Kidney (tissue), 14 donors: Measurements from ENCODE around the gene C11orf68. TPM values are rescaled to one million over a fixed set of nuclear protein-coding genes. Genes with fewer than 3 reads are reported as not detected.

Experiments used
- DNase-seq, 5 donors: peaks; one replicate each; pipeline ENCODE4 v3.0.0-alpha.2; 2013 to 2020
- FAIRE-seq: peaks from 2 replicates; lab custom pipeline; 2012; peaks lifted over from hg19 to GRCh38; lab: Jason Lieb, UNC
- H3K27ac ChIP-seq, 2 donors: one replicate each; pipeline ENCODE4 v1.7.0; 2013; ENCODE audit warnings: low read depth in 2 of 2, low read length in 2 of 2, inconsistent platforms in 1 of 2
- H3K27me3 ChIP-seq: one replicate; pipeline ENCODE4 v1.7.1; 2013; ENCODE audit warnings: low read length, inconsistent platforms; ENCODE audit not compliant: control insufficient read depth, insufficient read depth
- H3K36me3 ChIP-seq, 3 donors: one replicate each; pipeline versions ENCODE4 v1.7.0 to v1.7.1; 2013; ENCODE audit warnings: low read length in 3 of 3, control low read depth in 1 of 3, inconsistent platforms in 1 of 3; ENCODE audit not compliant: insufficient read depth in 3 of 3, control insufficient read depth in 2 of 3
- H3K4me1 ChIP-seq, 3 donors: one replicate each; pipeline versions ENCODE4 v1.7.0 to v1.7.1; 2013; ENCODE audit warnings: low read length in 3 of 3, inconsistent platforms in 1 of 3, low read depth in 1 of 3; ENCODE audit not compliant: control insufficient read depth in 2 of 3, insufficient read depth in 2 of 3
- H3K4me3 ChIP-seq, 3 donors: one replicate each; pipeline versions ENCODE4 v1.7.0 to v1.8.1; 2013; ENCODE audit warnings: low read length in 3 of 3, control low read depth in 1 of 3, inconsistent platforms in 1 of 3
- H3K9ac ChIP-seq, 3 donors: one replicate each; pipeline versions ENCODE4 v1.7.0 to v1.7.1; 2013; ENCODE audit warnings: low read length in 3 of 3, control low read depth in 1 of 3, inconsistent platforms in 1 of 3
- H3K9me3 ChIP-seq, 3 donors: one replicate each; pipeline versions ENCODE4 v1.7.0 to v1.7.1; 2013; ENCODE audit warnings: low read length in 3 of 3, control low read depth in 1 of 3, inconsistent platforms in 1 of 3; ENCODE audit not compliant: control insufficient read depth in 2 of 3, insufficient read depth in 1 of 3
- intact Hi-C: fragments of 100-400 bp; cut with DNase I; formaldehyde crosslinking; loops from one replicate; pipeline ENCODE4 v1.11.1; 2022
- polyA plus RNA-seq: library from polyadenylated mRNA; stranded (reverse); fragments of 350-450 nt; fragmentation: Illumina TruSeq; extraction: RNeasy Lipid Tissue Mini Kit (QIAGEN cat#74804); gene quantifications from one replicate; pipeline ENCODE4 v1.2.3, GENCODE V29; 2014; ENCODE audit warnings: low read depth, low replicate concordance; ENCODE audit not compliant: insufficient read depth
- total RNA-seq: library from RNA; stranded (reverse); fragmentation: NEBNext Ultra II Directional; extraction: Animal tissue kit (Norgen Biotek cat#: 25700); gene quantifications from one replicate; pipeline ENCODE4 v1.2.1, GENCODE V29; 2021
- TF ChIP-seq, protein P1 (sequence below): IDR thresholded peaks from 3 replicates; pipeline ENCODE4 v1.5.1; 2012; ENCODE audit warnings: mild to moderate bottlenecking, moderate library complexity, borderline replicate concordance; ENCODE audit not compliant: insufficient read depth; ENCODE audit errors: extremely low read depth
- donor health status: control.
- donor health status: control.
- donor health status: control.
- donor health status: control.
- donor health status: control.
- donor health status: DM: yes; HTN: yes; CAD: no.
- donor health status: Normal renal cell carcinoma (clear cell type).

Gene C11orf68
- total and polyA plus RNA-seq, 2 donors from 2014 or later: 38.0 to 52.0 TPM

DNA sequence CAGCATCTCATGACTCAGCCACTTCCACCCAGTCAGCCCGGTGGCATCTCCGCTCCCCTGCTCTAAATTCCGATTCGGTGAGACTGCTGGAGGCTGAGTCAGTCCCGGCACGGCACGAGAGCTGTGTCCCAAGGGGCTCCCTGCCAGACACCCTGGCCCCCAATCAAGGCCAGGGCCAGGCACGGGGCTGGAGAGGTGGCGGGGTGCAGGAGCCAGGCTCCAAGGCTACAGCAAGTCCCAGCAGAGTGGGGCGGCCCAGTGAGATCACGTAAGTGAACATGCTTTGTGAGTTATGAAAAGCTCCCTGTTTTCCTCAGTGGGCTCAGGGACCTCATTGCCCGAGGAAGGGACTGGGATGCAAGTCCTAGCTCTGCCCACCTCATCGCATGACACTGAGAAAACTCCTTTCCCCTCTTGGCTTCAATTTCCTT, 3.0 kb downstream of the C11orf68 start:
- Histone ChIP-seq H3K9ac (no peak overlapping the region), H3K9me3 (no peaks in the 10 kb centered on the region)
- FAIRE-seq: no peak

DNA sequence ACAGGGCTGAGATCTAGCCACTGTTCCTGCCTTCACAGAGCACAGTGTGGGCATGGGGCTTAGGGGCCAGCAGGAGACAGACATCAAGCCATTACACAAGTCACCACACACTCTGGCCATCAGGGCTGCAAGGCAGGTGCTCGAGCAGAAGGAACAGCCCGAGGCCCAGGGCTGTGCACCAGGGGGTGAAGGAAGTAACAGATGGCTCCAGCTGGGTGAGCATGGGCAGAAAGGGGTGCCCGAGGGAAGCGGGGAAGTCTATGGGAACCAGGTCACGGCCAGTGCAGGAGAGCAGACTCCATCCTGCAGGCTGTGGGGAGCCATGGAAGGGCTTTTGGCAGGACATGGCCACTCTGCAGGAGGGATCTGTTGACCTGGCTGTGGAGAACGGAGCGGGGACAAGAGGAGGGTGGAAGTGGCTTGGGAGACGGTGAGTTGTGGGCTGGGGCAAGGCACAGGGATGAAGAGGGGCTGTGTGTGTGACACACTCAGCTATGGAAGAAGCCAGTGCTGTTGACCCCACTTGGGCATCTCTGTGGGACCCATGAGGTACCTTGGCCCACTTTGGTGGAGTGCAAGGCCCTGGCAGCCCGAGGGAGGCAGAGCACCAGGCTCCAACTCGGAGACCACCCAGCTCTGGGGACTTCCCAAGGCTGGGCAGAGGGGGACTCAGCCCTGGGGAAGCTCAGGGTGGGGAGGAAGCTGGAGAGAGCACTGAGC, 3.6 kb downstream of the C11orf68 start:
- FAIRE-seq (no peak), DNase-seq (no peak)
- Histone ChIP-seq H3K27me3 (no peaks in the 10 kb centered on the region), H3K9ac (no peak overlapping the region), H3K27ac (peak overlapping the region; percentile 43 to 59), H3K4me1 (peaks cover 0 to 37% (median 15%) of the 10 kb centered on the region in 3 donors), H3K9me3 (no peaks in the 10 kb centered on the region), H3K36me3 (no peaks in the 10 kb centered on the region), H3K4me3 (no peak overlapping the region)
- TF ChIP-seq, protein P1, sequence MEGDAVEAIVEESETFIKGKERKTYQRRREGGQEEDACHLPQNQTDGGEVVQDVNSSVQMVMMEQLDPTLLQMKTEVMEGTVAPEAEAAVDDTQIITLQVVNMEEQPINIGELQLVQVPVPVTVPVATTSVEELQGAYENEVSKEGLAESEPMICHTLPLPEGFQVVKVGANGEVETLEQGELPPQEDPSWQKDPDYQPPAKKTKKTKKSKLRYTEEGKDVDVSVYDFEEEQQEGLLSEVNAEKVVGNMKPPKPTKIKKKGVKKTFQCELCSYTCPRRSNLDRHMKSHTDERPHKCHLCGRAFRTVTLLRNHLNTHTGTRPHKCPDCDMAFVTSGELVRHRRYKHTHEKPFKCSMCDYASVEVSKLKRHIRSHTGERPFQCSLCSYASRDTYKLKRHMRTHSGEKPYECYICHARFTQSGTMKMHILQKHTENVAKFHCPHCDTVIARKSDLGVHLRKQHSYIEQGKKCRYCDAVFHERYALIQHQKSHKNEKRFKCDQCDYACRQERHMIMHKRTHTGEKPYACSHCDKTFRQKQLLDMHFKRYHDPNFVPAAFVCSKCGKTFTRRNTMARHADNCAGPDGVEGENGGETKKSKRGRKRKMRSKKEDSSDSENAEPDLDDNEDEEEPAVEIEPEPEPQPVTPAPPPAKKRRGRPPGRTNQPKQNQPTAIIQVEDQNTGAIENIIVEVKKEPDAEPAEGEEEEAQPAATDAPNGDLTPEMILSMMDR: no peak
- intact Hi-C loops: no loop called here

More for the DNA sequence above, 3.0 kb downstream of the C11orf68 start:
- Histone ChIP-seq H3K4me1 (peaks cover 0 to 42% (median 20%) of the 10 kb centered on the region in 3 donors), H3K27ac (peak overlapping the region; percentile 32 to 59), H3K27me3 (no peaks in the 10 kb centered on the region), H3K36me3 (no peaks in the 10 kb centered on the region), H3K4me3 (no peak overlapping the region)
- intact Hi-C loops: no loop called here
- DNase-seq: peak in 1 of 5 donors; percentile 92
- TF ChIP-seq, protein P1: no peak

DNA sequence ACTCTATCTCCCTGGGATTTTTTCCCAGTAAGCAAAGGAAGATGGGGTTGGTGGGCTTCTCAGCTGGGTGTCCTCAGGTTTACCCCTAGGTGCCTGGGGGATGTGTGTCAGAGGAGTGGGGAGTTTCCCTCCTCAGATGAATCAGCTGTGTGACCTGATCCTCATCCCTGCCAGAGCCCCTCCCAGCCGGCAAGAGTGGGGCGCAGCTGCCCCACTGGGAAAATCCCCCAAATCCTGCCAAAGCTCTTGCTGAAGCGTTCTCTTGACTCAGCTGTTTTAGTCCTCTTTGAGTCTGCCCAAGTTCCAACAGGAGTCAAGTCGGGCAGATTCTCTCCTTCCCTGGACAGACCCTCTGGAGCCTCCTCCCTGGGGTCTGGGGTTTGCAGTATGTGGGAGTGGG, 6.0 kb downstream of the C11orf68 start:
- no peaks in the 10 kb centered on the region for H3K27me3 ChIP-seq
- H3K27ac ChIP-seq: no peak overlapping the region
- intact Hi-C loops: no loop called here
- no peak overlapping the region for H3K9ac ChIP-seq
- FAIRE-seq (no peak), DNase-seq (no peak)
- TF ChIP-seq, protein P1: no peak
- peaks cover 0 to 30% (median 14%) of the 10 kb centered on the region in 3 donors for H3K4me1 ChIP-seq
- no peaks in the 10 kb centered on the region for H3K36me3 ChIP-seq
- H3K4me3 ChIP-seq: no peak overlapping the region
- no peaks in the 10 kb centered on the region for H3K9me3 ChIP-seq
